ENCODE measurements around the gene RDH11.

- TF ChIP-seq, protein P1, sequence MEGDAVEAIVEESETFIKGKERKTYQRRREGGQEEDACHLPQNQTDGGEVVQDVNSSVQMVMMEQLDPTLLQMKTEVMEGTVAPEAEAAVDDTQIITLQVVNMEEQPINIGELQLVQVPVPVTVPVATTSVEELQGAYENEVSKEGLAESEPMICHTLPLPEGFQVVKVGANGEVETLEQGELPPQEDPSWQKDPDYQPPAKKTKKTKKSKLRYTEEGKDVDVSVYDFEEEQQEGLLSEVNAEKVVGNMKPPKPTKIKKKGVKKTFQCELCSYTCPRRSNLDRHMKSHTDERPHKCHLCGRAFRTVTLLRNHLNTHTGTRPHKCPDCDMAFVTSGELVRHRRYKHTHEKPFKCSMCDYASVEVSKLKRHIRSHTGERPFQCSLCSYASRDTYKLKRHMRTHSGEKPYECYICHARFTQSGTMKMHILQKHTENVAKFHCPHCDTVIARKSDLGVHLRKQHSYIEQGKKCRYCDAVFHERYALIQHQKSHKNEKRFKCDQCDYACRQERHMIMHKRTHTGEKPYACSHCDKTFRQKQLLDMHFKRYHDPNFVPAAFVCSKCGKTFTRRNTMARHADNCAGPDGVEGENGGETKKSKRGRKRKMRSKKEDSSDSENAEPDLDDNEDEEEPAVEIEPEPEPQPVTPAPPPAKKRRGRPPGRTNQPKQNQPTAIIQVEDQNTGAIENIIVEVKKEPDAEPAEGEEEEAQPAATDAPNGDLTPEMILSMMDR (IDR thresholded peaks at IDR 0.05): no peak
- TF ChIP-seq POLR2A (IDR thresholded peaks at IDR 0.05): no peak
Measured at GRCh38 chr14:67636361-67636919, 59.1 kb downstream of the RDH11 start.

Data from Peyer's patch (tissue), 4 donors.